K562 (cell line): ENCODE measurements around the gene IFNB1. TPM values are rescaled to one million over a fixed set of nuclear protein-coding genes. Genes with fewer than 3 reads are reported as not detected.

Experiments
- ATAC-seq: fragments of 200-7000 bp; cut with Tn5 transposase; 3 replicates; pipeline ENCODE4 v1.9.1; 2020; ENCODE audit warnings: moderate library complexity
- BruUV-seq: library from RNA; stranded (reverse); fragments of 400-500 nt; replicated peaks from 2 replicates; lab custom pipeline; 2021; lab: Mats Ljungman, UMichigan
- CTCF ChIA-PET: fragments of 300-600 bp; formaldehyde crosslinking; extraction: SDS; loops from one replicate; lab custom pipeline; 2021; ENCODE audit warnings: low intra/inter-chr PET ratio; lab: Yijun Ruan, JAX
- POLR2A ChIA-PET: fragments of 300-600, 350-650 bp; sonication (Branson Sonifier 250); formaldehyde crosslinking; extraction: SDS; loops from one replicate; lab custom pipeline; 2021; ENCODE audit warnings: antibody characterized with exemption, inconsistent platforms; lab: Yijun Ruan, JAX
- DNase-seq, 4 experiments: peaks; one replicate each; pipeline versions ENCODE4 v3.0.0 to v3.0.0-alpha.2; 2011 to 2018; ENCODE audit warnings: low spot score in 3 of 4, mixed read lengths in 3 of 4; ENCODE audit errors: extremely low read depth in 1 of 4
- FAIRE-seq: peaks from 2 replicates; lab custom pipeline; 2011; peaks lifted over from hg19 to GRCh38; lab: Jason Lieb, UNC
- H2AFZ ChIP-seq: 2 replicates; pipeline ENCODE4 v1.6.0; 2011; ENCODE audit warnings: low read depth, low read length, control low read depth, inconsistent platforms
- H3K27ac ChIP-seq: fragments of 200-600 bp; 3 replicates; pipeline ENCODE4 v1.8.0; 2011; ENCODE audit warnings: low read depth, mild to moderate bottlenecking, control low read depth, inconsistent platforms, low read length, moderate library complexity, mixed read lengths; ENCODE audit errors: extremely low read depth
- H3K27me3 ChIP-seq, 2 experiments: fragments of 300-600 bp in 1 of 2; 2 replicates in 1 of 2; 3 replicates in 1 of 2; pipeline versions ENCODE4 v1.6.0 to v1.8.0; 2011; ENCODE audit warnings: inconsistent platforms in 2 of 2, low read length in 2 of 2, mild to moderate bottlenecking in 1 of 2, mixed read lengths in 1 of 2, moderate library complexity in 1 of 2; ENCODE audit not compliant: control insufficient read depth in 2 of 2, insufficient read depth in 2 of 2
- H3K36me3 ChIP-seq: fragments of 300-600 bp; 3 replicates; pipeline ENCODE4 v1.8.0; 2011; ENCODE audit warnings: mild to moderate bottlenecking, low read length, inconsistent platforms; ENCODE audit not compliant: control insufficient read depth, insufficient read depth
- H3K4me1 ChIP-seq, 2 experiments: fragments of 200-600 bp in 1 of 2; replicated peaks in 1 of 2; 2 replicates in 1 of 2; 3 replicates in 1 of 2; pipeline versions ENCODE4 v1.5.1 to v1.8.0; 2011; ENCODE audit warnings: inconsistent platforms in 2 of 2, low read length in 2 of 2, mild to moderate bottlenecking in 1 of 2, mixed read lengths in 1 of 2, moderate library complexity in 1 of 2; ENCODE audit not compliant: control insufficient read depth in 2 of 2, insufficient read depth in 2 of 2
- H3K4me2 ChIP-seq: 2 replicates; pipeline ENCODE4 v1.6.1; 2011; ENCODE audit warnings: low read length, control low read depth, inconsistent platforms, mixed read lengths; ENCODE audit not compliant: insufficient read depth
- H3K4me3 ChIP-seq: fragments of 200-600 bp; sonication (generic), shearing (Covaris generic); 2 replicates; pipeline ENCODE4 v1.5.1; 2016; ENCODE audit warnings: control low read depth, inconsistent platforms
- H3K79me2 ChIP-seq: fragments of 200-600 bp; 3 replicates; pipeline ENCODE4 v1.8.0; 2011; ENCODE audit warnings: low read length, inconsistent platforms; ENCODE audit not compliant: control insufficient read depth, insufficient read depth
- H3K9ac ChIP-seq, 2 experiments: 2 replicates each; pipeline versions ENCODE4 v1.6.0 to v1.6.1; 2011; ENCODE audit warnings: low read depth in 2 of 2, low read length in 2 of 2, control low read depth in 1 of 2, inconsistent platforms in 1 of 2, mild to moderate bottlenecking in 1 of 2, mixed read lengths in 1 of 2; ENCODE audit not compliant: insufficient read depth in 1 of 2
- H3K9me1 ChIP-seq: one replicate; pipeline ENCODE4 v1.6.0; 2011; ENCODE audit warnings: inconsistent platforms, mild to moderate bottlenecking, low read length, moderate library complexity; ENCODE audit not compliant: control insufficient read depth, insufficient read depth
- H3K9me3 ChIP-seq: replicated peaks from 2 replicates; pipeline ENCODE4 v1.5.1; 2011; ENCODE audit warnings: low read depth, low read length, inconsistent platforms; ENCODE audit not compliant: control insufficient read depth, insufficient read depth
- H4K20me1 ChIP-seq: replicated peaks from 2 replicates; pipeline ENCODE4 v1.6.1; 2011; ENCODE audit warnings: low read length, inconsistent platforms, mixed read lengths; ENCODE audit not compliant: control insufficient read depth, insufficient read depth
- BMI1 ChIP-seq: fragments of 150-350 bp; IDR thresholded peaks from 2 replicates; pipeline ENCODE4 v1.6.1; 2014; ENCODE audit warnings: low read length
- ETS2 ChIP-seq: IDR thresholded peaks from 2 replicates; pipeline ENCODE4 v1.6.1; 2016; ENCODE audit warnings: borderline replicate concordance, missing genetic modification characterization, mild to moderate bottlenecking, moderate library complexity, missing compliant biosample characterization; ENCODE audit not compliant: poor library complexity, severe bottlenecking
- HMGN3 ChIP-seq: IDR thresholded peaks from 2 replicates; pipeline ENCODE4 v1.6.1; 2011; ENCODE audit warnings: borderline replicate concordance, low read depth, mild to moderate bottlenecking, mixed read lengths, low read length; ENCODE audit not compliant: insufficient read length; ENCODE audit errors: extremely low read depth
- HNRNPLL ChIP-seq: fragments of 200-400 bp; formaldehyde crosslinking; IDR thresholded peaks from 2 replicates; pipeline ENCODE4 v1.6.1; 2017; ENCODE audit warnings: low read length, low read depth, mild to moderate bottlenecking; ENCODE audit not compliant: poor library complexity, severe bottlenecking
- MBD2 ChIP-seq: sonication (generic); IDR thresholded peaks from 2 replicates; pipeline ENCODE4 v1.6.1; 2016; ENCODE audit warnings: low read depth, borderline replicate concordance
- MCM7 ChIP-seq, 2 experiments: fragments of 450-650 bp; IDR thresholded peaks; 2 replicates each; pipeline ENCODE4 v1.6.1; 2016 to 2018
- POLR3A ChIP-seq: IDR thresholded peaks from 2 replicates; pipeline ENCODE4 v1.6.1; 2011; ENCODE audit warnings: borderline replicate concordance, mild to moderate bottlenecking, moderate library complexity; ENCODE audit not compliant: insufficient read length, insufficient read depth; ENCODE audit errors: extremely low read depth
- RBM14 ChIP-seq: fragments of 200-400 bp; formaldehyde crosslinking; IDR thresholded peaks from 2 replicates; pipeline ENCODE4 v1.6.1; 2018; ENCODE audit warnings: low read depth, mild to moderate bottlenecking, low read length, moderate library complexity, borderline replicate concordance; ENCODE audit not compliant: insufficient read depth
- RFX5 ChIP-seq: IDR thresholded peaks from 2 replicates; pipeline ENCODE4 v1.6.1; 2011; ENCODE audit warnings: low read depth, mild to moderate bottlenecking, improper control_type of control experiment, low read length
- SLC30A9 ChIP-seq: fragments of 250-450 bp; sonication (Bioruptor Pico); IDR thresholded peaks from 2 replicates; pipeline ENCODE4 v1.8.0; 2022; ENCODE audit warnings: mild to moderate bottlenecking, moderate library complexity
- STAT5A ChIP-seq: IDR thresholded peaks from 2 replicates; pipeline ENCODE4 v1.6.1; 2012; ENCODE audit warnings: low read length, inconsistent platforms, borderline replicate concordance
- ZNF146 ChIP-seq: IDR thresholded peaks from one replicate; pipeline ENCODE4 v1.6.1; 2018; ENCODE audit warnings: missing compliant biosample characterization; ENCODE audit not compliant: unreplicated experiment
- ZNF699 ChIP-seq: fragments of 250-450 bp; sonication (Bioruptor Pico); IDR thresholded peaks from 2 replicates; pipeline ENCODE4 v1.8.0; 2021; ENCODE audit warnings: mild to moderate bottlenecking, moderate library complexity; ENCODE audit not compliant: insufficient replicate concordance
- ZNF77 ChIP-seq: fragments of 250-450 bp; sonication (Bioruptor Pico); IDR thresholded peaks from 2 replicates; pipeline ENCODE4 v1.5.0; 2020
- ZNF785 ChIP-seq: fragments of 250-450 bp; sonication (Bioruptor Pico); IDR thresholded peaks from 2 replicates; pipeline ENCODE4 v1.4.0; 2020; ENCODE audit warnings: mild to moderate bottlenecking
- WGBS: fragments of 100-300 bp; shearing (Covaris generic); methylation state at CpG from one replicate; pipeline ENCODE4 v1.1.6; 2016; ENCODE audit warnings: low coverage, mixed read lengths; ENCODE audit not compliant: insufficient coverage; ENCODE audit errors: missing lambda C conversion rate; 5-methylcytosine and 5-hydroxymethylcytosine counted together
- in situ Hi-C: fragments of 300-500 bp; cut with MboI; formaldehyde crosslinking; loops from 4 replicates; pipeline ENCODE4 v1.15.0; 2018; ENCODE audit warnings: inconsistent platforms, mixed read lengths
- intact Hi-C: fragments of 100-400 bp; cut with micrococcal nuclease; formaldehyde crosslinking; loops from 2 replicates; pipeline ENCODE4 v1.14.2; 2022
- polyA plus RNA-seq, 8 experiments: library from polyadenylated mRNA; depleted of rRNA in 4 of 8; stranded (reverse) in 5 of 8; unstranded in 3 of 8; fragments of >200 nt; fragmentation: Nextera tagmentation in 2 of 8; fragmentation: Illumina TruSeq in 1 of 8; extraction: Ambion mirVana in 2 of 8; extraction: Trizol in 1 of 8; gene quantifications; 2 replicates each; pipeline versions ENCODE4 v1.2.1 to v1.2.3, GENCODE V29; 2011 to 2014; ENCODE audit warnings: inconsistent platforms in 1 of 8, missing spikeins in 1 of 8
- total RNA-seq, 7 experiments: library from RNA; depleted of rRNA in 6 of 7; stranded (reverse); fragments of >200 nt in 6 of 7; fragmentation: Illumina TruSeq in 2 of 7; extraction: Trizol in 2 of 7; gene quantifications; 2 replicates each; pipeline versions ENCODE4 v1.2.1 to v1.2.3, GENCODE V29; 2011 to 2021; ENCODE audit warnings: low replicate concordance in 1 of 7
- TF ChIP-seq, protein P1 (sequence below): sonication (generic); formaldehyde crosslinking; IDR thresholded peaks from 2 replicates; pipeline ENCODE4 v1.8.1; 2022; ENCODE audit warnings: missing genetic modification reagents
- TF ChIP-seq, protein P2 (sequence below): fragments of 450-650 bp; formaldehyde crosslinking; IDR thresholded peaks from 2 replicates; pipeline ENCODE4 v1.4.0; 2020; ENCODE audit warnings: mild to moderate bottlenecking

Gene IFNB1
- total and polyA plus RNA-seq, 9 of the 15 experiments (the other 6 are each of a cell fraction or from before 2014, with no cell fraction given) = not detected

DNA sequence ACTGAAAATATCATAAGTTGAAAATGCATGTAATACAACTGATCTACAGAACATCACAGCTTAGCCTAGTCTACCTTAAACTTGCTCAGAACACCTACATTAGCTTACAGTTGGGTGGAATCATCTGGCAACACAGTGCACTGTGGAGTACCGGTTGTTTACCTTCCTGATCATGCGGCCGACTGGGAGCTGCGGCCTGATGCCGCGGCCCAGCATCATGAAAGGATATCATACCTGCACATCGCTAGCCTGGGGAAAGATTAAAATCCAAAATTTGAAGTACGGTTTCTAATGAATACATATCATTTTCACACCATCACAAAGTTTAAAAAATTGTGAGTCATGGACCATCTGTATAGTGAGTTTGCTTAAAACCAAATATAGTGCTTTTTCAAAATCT is 48.1 kb downstream of the IFNB1 start:
- ChIA-PET CTCF (no interaction called here), POLR2A (no interaction called here)
- H3K9ac ChIP-seq = no peak overlapping the region
- H4K20me1 ChIP-seq = no peaks in the 10 kb centered on the region
- intact Hi-C loops (no loop called here), in situ Hi-C loops (no loop called here)
- FAIRE-seq = no peak
- no peaks in the 10 kb centered on the region for H3K27me3 ChIP-seq
- H3K79me2 ChIP-seq = no peaks in the 10 kb centered on the region
- no peaks in the 10 kb centered on the region for H3K9me3 ChIP-seq
- H3K9me1 ChIP-seq = no peaks in the 10 kb centered on the region
- no peak overlapping the region for H3K4me2 ChIP-seq
- H2AFZ ChIP-seq = no peak overlapping the region
- no CpG with 5 or more reads among the region's 8 CpGs for WGBS
- TF ChIP-seq, protein P1, sequence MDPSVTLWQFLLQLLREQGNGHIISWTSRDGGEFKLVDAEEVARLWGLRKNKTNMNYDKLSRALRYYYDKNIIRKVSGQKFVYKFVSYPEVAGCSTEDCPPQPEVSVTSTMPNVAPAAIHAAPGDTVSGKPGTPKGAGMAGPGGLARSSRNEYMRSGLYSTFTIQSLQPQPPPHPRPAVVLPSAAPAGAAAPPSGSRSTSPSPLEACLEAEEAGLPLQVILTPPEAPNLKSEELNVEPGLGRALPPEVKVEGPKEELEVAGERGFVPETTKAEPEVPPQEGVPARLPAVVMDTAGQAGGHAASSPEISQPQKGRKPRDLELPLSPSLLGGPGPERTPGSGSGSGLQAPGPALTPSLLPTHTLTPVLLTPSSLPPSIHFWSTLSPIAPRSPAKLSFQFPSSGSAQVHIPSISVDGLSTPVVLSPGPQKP = no peak
- TF ChIP-seq MCM7 (IDR thresholded peaks at IDR 0.05) (no peak), RFX5 (no peak), STAT5A (no peak), BMI1 (no peak), HNRNPLL (no peak), POLR3A (no peak), RBM14 (no peak), MBD2 (no peak), ZNF699 (CRISPR knock-in tag) (no peak), ZNF77 (CRISPR knock-in tag) (no peak), ZNF146 (CRISPR knock-in tag) (no peak), ETS2 (tag) (no peak), ZNF785 (CRISPR knock-in tag) (no peak), HMGN3 (no peak), SLC30A9 (CRISPR knock-in tag) (no peak)
- TF ChIP-seq, protein P2, sequence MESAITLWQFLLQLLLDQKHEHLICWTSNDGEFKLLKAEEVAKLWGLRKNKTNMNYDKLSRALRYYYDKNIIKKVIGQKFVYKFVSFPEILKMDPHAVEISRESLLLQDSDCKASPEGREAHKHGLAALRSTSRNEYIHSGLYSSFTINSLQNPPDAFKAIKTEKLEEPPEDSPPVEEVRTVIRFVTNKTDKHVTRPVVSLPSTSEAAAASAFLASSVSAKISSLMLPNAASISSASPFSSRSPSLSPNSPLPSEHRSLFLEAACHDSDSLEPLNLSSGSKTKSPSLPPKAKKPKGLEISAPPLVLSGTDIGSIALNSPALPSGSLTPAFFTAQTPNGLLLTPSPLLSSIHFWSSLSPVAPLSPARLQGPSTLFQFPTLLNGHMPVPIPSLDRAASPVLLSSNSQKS (CRISPR knock-in tag) = no peak
- H3K27ac ChIP-seq = no peak overlapping the region
- no peaks in the 10 kb centered on the region for H3K4me1 ChIP-seq
- H3K36me3 ChIP-seq = no peaks in the 10 kb centered on the region
- H3K4me3 ChIP-seq = no peak overlapping the region
- ATAC-seq = no peak
- DNase-seq = no peak
- no TSS peak for BruUV-seq
